C4-2B (cell line): ENCODE measurements around the gene TSHB.
"Not testable (repeated sequence)": the region's sequence is repeated elsewhere in the genome, so short reads cannot be mapped to it uniquely, and the experiment has no call there.

Experiments
- H3K27ac ChIP-seq: fragments of 450-650 bp; 2 replicates; pipeline ENCODE4 v1.5.1; 2017
- CTCF ChIP-seq: fragments of 450-650 bp; conservative IDR thresholded peaks from 2 replicates; pipeline ENCODE4 v1.5.1; 2017; ENCODE audit warnings: mild to moderate bottlenecking
- ZFX ChIP-seq: fragments of 450-650 bp; IDR thresholded peaks from 2 replicates; pipeline ENCODE4 v1.6.1; 2017

Gene TSHB

GRCh38 chr1:115012434-115012833, 17.2 kb upstream of the TSHB start:
- no peak overlapping the region for H3K27ac ChIP-seq
- no peak for TF ChIP-seq CTCF
- TF ChIP-seq ZFX: no peak

- no peak for TF ChIP-seq CTCF
- no peak for TF ChIP-seq ZFX
- no peak overlapping the region for H3K27ac ChIP-seq
Observed at GRCh38 chr1:115013792-115014191, 15.8 kb upstream of the TSHB start.

- H3K27ac ChIP-seq: not testable (repeated sequence)
Observed at GRCh38 chr1:115019549-115019948, 10.1 kb upstream of the TSHB start.

GRCh38 chr1:115021145-115021544, 8.5 kb upstream of the TSHB start:
- TF ChIP-seq CTCF: no peak
- TF ChIP-seq ZFX: no peak
- H3K27ac ChIP-seq: no peak overlapping the region

- H3K27ac ChIP-seq: no peak overlapping the region
- TF ChIP-seq CTCF (no peak), ZFX (no peak)
Observed at GRCh38 chr1:115023593-115023992, 6.0 kb upstream of the TSHB start.

- H3K27ac ChIP-seq: no peak overlapping the region
- no peak for TF ChIP-seq CTCF
- TF ChIP-seq ZFX: no peak
Observed at GRCh38 chr1:115031595-115031994, 2.0 kb downstream of the TSHB start.

GRCh38 chr1:115035652-115036051, 6.0 kb downstream of the TSHB start:
- H3K27ac ChIP-seq: no peak overlapping the region

More at GRCh38 chr1:115035652-115036051, 6.0 kb downstream of the TSHB start:
- no peak for TF ChIP-seq CTCF
- TF ChIP-seq ZFX: no peak
